NCI-H226 (cell line): ENCODE data around the gene ETDC.
"Not testable (repeated sequence)": the region's sequence is repeated elsewhere in the genome, so short reads cannot be mapped to it uniquely, and the experiment has no call there.

Source experiments
- DNase-seq: peaks from one replicate; pipeline ENCODE4 v3.0.0-alpha.2; 2015

Gene ETDC

DNA sequence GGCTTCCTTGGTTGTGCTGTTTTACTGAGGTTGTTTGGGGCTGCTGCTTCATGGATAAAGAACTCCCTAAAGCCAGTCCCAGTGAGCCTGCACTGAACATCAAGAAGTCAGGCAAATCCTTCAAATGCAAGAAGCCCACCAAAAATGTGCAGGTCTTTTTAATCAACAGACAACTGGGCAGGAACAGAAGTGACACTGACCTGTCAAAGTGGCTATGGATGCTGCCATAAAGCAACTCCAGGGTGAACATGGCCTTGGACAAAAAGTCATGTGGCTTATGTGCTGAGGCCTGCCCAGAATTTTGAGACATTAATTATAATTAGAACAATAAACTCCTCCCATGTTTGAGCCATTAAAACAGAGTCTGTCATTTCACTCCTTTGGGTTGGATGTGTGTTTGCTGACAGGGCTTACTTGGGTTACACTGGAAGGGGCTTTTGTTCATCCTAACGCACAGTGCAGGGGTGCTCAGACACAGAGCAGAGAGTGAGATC, at the start of gene ETDC:
Gene ETDC (plus strand): TSS at position 51 of the 494 bp plus-strand sequence. CDS start 0 bp downstream, at position 51.
- DNase-seq: no peak

DNA sequence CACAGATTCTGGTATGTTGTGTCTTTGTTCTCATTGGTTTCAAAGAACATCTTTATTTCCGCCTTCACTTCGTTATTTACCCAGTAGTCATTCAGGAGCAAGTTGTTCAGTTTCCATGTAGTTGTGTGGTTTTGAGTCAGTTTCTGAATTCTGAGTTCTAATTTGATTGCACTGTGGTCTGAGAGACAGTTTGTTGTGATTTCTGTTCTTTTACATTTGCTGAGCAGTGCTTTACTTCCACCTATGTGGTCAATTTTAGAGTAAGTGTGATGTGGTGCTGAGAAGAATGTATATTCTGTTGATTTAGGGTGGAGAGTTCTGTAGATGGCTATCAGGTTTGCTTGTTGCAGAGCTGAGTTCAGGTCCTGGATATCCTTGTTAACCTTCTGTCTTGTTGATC, 48.3 kb upstream of the ETDC start:
- not testable (repeated sequence) for DNase-seq

DNA sequence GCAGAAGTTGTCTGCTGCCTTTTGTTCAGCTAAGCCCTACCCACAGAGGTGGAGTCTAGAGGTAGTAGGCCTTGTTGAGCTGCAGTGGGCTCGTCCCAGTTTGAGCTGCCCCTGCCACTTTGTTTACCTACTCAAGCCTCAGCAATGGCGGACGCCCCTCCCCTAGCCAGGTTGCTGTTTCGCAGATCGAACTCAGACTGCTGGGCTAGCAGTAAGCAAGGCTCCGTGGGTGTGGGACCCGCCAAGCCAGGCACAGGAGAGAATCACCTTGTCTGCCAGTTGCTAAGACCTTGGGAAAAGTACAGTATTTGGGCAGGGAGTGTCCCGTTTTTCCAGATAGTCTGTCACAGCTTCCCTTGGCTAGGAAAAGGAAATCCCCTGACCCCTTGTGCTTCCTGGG, 45.9 kb upstream of the ETDC start:
- DNase-seq: not testable (repeated sequence)

DNA sequence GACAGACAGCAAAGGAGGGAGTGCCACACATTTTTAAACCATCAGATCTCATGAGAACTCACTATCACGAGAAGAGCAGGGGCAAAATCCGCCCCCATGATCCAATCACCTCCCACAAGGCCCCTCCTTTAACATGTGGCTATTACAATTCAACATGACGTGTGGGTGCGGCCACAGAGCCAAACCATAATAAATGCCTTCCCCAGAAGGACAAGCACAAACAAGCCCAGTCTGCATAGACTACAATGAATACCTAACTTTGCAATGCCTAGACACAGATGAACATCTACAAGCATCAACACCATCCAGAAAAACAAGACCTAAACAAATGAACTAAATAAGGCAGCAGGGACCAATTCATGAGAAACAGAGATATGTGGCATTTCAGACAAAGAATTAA, 45.1 kb upstream of the ETDC start:
- no peak for DNase-seq

DNA sequence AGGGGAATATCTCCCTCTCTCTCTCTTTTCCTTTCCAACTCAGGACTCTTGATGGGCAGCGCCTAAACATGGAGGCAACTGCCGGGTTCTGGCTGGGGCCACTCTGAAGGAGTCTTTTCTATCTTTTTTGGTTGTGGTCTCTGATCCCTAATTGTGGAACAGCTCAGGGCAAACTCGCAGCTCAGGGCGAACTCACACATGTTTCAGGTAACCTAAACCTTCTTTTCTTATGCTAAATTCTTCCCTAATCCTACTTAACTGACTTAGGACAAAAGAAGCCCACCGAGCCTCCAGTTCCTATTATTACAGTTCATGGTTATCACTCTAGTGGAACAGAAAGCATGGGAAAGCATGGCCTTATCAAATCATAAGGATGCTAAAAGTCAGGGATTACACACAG, 36.1 kb upstream of the ETDC start:
- no peak for DNase-seq

DNA sequence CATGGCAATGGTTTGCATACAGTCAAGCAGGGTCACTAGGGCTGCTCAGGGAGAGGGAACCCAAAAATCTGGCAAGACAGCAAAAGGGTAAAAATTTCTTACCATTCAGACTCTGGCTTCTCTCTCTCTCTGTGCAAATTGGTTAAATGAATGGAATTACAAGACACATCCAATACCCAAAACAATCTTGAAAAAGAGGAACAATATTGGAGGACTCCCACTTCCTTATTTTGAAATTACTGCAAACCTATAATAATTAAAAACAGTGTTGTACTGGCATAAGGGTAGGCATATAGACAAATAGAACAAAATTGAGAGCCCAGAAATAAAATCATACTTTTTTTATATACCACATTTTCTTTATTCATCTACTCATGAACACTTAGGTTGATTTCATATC, 33.3 kb upstream of the ETDC start:
- DNase-seq: no peak

DNA sequence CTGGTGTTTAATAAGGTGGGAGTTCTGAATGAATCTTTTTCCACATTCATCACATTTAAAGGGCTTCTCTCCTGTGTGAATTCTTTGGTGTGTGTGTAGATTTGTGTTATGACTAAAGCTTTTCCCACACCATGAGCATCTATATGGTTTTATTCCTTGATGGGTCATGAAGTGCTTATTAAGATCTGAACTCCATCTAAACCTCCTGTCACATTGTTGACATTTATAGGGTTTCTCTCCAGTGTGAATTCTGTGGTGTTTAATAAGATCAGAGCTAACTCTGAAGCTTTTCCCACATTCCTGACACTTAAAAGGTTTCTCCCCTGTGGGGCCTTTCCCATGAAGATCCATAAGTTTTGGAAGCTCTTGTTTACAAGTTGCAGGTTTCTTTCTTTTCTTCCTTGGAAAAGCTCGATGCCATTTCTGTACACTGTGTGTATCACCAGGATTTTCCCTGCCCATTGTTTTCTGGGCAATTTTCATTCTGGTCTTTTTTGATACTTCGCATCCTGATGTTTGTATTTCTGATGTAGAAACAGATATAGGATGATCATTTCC, 21.9 kb upstream of the ETDC start:
- no peak for DNase-seq

DNA sequence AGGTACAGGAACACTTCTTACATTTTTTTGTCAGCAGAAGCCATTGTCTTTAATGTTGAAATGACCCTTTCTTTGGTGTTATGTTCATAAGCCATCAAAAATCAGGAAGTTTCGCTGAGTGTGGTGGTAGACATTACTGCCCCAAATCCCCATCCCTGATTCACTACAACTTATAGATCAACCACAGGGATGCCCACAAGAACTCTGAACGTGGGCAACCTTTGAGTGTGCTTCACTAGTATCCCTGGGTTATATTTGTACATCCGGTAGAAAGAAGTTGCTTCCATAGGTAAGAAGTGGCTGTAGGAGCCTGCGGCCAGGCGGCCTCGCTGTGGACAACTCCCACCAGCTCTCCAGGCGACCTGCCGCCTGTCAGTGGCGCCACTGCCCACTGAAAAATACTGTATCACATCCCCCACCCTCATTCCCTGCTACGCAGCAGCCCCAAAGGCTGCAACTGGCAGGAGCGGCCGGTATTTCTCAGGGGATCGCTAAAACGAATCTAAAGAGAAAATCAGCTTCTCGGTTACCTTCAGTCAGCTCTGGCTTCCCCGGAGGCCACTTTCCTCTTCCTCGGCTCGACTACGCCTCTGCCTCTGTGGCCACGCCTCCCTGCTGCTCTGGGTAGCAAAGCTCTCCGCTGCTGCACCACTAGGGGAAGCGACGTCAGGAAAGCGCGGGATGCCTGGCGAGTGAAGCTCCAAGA, 13.9 kb upstream of the ETDC start:
- DNase-seq: no peak

DNA sequence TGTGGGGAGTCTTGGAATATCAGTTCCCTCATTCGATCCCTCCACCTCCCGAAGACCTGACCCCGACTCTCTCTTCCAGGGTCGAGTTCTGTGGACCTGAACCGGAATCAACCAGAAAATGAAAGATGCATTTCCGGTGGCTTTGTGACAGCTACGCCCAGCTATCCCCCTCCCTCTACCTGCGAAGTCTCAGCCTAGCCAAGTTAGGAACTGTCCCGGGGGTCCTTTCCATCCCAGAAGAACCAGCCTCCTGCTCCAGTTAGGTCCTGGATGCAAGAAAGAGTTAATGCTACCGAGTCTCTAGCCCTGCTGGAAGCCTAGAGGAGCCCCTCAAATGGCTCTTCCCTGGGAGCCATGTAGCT, 13.4 kb upstream of the ETDC start:
- DNase-seq: no peak

DNA sequence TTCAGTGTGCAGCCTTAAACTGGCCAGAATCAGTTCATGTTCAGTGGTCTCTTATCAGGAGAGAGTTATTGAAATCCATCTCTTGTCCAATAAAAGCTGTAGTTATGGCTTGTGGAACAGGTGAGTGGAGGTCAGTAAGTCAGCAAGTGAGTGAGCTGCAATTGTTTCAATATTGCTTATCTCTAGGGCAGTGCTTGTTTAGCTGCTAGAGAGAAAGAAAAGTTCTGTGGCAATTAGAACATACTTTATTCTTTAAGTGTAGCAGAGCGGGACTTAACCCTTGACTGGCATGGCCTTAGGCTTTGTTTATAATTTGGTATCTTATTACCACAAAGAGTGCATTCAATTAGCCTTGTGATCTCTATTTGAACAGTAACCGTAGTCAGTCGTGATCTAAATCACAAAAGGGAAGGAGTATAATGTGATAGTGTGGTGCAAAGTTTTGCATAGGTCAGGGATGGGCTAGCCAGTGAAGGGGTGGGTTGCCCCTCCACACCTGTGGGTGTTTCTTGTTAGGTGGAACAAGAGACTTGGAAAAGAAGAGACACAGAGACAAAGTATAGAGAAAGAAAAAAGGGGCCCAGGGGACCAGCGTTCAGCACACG, 6.9 kb upstream of the ETDC start:
- no peak for DNase-seq

DNA sequence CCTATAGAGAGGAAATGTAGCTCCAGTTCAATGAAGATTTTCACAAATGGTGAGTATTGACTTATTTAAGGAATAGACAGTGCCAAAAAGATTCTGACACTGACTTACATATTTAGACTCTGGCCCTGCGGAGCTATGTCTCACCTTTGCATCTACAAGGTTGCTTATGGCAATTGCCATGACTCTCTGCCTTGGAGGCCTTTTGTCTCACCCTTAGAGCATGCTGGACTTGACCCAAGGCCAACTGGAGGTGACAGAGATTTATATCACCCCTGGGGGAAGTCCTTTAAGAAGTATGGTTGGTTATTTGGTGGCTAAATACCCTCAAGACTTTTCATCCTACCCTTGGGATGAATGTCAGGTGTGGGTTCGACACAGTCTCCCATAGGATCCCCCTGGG, 4.5 kb upstream of the ETDC start:
- no peak for DNase-seq

DNA sequence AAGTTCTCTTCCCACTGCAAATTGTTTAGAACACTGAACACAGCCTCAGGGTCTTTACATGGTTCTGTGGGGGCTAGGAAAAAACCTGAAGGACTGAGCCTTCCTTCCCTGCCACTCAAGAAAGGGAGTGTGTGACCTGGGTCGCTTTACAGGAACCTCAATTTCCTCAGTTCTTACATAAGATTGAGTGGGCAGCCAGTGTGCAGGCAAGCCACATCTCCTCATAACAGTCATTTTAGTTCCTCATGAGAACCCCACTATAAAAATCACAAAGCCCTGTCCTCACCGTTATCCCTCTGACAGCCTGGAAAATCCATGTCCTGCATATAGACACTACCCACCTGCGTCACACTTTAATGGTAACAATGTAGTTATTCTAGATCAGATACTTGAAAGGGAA, 2.1 kb upstream of the ETDC start:
- DNase-seq: no peak

DNA sequence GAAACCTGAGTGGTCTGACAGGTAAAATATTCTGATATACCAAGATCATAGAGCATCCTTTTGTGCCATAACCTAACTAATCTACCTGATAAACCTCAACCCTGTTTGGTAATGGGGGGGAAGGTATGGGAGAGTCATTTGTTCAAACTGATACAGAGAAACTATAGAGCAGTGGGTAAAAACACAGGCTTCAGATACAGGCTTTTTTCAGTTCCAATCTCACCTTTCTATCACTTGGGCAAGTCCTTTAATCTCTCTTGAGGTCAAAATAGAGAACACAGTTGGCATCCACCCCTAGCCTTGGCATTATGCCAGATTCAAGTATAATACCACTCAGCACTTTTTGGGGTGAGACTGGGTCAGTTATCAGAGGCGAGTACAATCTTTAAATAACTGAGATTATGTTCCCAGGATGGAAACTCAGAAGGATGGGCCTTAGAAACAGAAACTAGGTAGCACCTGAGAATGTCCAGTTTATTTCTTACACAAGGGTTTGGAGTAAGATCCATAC, 880 bp upstream of the ETDC start:
- DNase-seq: no peak

DNA sequence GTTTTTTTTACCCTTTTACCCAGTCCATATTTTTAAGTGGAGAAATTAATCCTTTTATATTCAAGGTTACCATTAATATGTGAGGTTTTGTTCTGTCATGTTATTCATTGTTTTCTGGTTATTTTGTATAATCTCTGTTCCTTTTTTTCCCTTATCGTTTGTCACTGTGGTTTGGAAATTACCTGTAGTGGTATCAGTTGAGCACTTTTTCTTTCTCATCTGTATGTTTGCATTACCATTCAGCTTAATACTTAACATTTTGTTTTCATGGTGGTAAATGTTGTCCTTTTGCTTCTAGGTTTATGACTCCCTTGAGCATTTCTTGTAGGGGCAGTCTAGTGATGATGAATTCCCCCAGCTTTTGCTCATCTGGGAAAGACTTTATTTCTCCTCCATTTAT, 6.6 kb downstream of the ETDC start:
- DNase-seq: no peak

DNA sequence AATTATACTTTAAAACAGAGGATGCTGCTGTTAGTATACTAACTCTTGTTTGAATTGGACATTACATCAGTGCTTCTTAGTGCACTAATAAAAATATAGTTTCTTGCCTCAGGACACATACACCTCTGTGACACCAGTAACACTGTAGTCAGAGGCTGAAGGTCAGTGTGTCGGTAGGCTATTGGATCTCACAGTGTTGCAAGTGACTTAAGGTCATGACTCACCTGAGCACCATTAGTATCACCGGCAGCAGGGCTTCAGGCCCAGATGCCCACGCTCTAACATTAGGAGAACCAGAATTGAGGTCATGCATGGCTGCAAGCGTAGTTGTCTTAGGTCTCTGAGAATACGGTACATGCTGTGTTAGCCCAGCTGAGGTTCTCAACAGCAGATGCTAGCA, 15.2 kb downstream of the ETDC start:
- no peak for DNase-seq

DNA sequence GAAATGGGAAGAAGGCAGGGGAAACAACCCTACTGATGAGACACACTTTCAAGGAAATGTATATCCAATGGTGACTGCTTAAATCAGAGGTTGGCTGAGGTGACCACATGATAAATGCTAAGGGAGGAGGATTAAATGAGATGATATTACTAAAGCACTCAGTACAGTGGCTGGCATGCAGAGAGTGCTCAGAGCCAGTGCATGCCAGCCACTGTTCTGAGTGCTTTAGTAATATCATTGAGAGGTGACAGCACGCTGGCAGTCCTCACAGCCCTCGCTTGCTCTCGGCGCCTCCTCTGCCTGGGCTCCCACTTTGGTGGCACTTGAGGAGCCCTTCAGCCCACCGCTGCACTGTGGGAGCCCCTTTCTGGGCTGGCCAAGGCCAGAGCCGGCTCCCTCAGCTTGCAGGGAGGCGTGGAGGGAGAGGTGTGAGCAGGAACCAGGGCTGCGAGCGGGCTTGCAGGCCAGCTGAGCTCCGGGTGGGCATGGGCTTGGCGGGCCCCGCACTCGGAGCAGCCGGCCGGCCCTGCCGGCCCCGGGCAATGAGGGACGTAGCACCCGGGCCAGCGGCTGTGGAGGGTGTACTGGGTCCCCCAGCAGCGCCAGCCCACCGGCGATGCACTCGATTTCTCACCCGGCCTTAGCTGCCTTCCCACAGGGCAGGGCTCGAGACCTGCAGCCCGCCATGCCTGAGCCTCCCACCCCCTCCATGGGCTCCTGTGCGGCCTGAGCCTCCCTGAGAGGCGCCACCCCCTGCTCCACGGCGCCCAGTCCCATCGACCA, 15.9 kb downstream of the ETDC start:
- DNase-seq: not testable (repeated sequence)

DNA sequence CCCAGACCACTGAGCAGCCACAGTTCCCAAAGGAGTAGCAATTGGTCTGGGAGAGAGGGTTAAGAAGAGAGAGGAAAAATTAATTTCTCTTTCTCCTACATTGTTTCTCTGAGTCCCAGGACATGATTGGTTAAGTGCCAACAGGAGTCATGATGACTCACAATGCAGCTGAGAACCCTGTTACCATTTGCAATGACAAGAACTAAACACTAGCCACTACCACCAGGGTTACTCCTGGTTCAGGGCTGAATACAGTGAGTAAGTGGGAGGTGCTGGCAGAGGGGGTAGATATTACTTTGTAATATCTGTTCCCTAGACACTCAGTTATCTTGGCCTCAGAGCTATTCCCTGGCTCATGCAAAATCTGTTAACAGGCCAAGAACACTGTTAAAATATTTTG, 18.0 kb downstream of the ETDC start:
- peak; percentile 78 for DNase-seq

DNA sequence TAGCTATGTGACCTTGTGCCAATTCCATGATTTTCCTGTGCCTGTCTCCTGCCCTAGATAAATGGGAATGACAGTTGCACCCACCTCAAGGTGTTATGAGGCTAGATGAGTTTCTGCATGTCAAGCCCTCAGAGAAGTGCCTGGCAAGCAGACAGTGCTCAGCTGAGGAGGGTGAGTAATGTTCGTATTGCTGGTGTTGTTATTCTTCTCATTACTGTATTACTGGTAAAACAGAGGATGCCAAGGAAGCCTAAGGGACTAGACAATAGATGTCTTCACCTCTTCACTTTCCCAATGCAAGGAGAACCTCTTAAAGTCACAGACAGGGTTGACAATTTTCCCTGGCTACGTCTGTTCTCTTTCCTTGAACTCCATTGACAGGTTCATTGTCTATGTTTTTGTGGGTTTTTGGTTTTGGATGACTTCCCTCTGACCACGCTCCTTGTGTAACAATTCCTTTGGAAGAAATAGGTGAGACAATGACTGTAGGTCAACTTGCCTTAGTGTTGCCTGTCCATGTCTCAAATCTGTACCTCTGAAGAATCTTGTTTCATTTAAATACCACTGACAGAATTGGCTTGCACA, 19.2 kb downstream of the ETDC start:
- DNase-seq: no peak

DNA sequence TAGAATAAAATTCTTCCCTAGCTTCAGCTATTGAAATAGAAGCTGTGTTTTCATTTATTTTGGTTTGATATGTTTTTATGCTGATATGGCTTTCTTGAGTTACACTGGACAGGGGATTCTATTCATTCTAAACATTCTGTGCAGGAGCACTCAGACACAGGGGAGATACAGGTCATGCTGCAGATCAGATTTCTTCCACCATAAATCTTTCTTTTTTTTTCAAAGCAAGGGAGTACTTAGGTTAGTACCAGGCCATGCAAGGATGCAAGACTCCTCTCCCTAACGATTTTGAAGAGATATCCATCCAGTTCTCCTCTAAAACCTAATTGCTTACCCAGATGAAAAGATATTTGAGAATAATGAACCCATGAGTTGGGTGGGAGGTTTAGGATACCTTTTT, 21.4 kb downstream of the ETDC start:
- no peak for DNase-seq

DNA sequence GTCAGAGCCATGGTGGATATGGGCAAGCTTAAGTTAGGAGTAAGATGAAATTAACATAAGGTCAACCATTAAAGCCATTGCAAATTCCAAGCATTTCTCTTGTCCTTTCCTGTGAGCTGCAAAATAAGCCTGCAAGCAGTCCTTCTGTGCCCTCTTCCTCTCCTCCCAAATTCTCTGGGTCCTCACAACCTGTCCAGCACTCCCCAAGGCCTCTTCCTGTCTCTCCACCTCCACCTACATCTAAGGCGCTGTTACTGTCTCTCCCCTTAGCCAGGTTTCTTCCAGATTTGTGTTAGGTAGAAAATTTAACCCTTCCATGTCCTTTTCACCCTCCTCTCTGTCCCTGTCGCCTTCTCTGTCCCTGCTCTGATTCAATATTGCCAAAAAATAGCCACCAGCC, 22.2 kb downstream of the ETDC start:
- DNase-seq: no peak

DNA sequence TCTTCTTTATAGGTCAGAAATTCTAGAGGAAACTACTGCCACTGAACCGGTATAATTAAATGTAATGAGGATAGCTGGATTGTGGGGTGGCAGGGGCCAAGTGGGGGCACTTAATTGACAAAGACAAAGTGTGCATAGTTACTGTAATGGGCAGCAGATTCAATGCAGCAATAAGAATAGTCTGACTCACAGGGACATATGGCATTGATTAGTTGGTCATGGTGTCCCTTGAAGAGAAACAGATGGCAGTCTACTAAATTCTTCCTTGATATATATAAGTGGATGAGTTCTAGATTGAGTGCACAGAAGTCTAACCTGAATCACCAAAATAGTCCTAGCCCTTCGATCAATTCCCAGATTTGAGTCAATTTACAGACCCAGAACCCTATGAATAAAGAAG, 31.6 kb downstream of the ETDC start:
- DNase-seq: no peak

DNA sequence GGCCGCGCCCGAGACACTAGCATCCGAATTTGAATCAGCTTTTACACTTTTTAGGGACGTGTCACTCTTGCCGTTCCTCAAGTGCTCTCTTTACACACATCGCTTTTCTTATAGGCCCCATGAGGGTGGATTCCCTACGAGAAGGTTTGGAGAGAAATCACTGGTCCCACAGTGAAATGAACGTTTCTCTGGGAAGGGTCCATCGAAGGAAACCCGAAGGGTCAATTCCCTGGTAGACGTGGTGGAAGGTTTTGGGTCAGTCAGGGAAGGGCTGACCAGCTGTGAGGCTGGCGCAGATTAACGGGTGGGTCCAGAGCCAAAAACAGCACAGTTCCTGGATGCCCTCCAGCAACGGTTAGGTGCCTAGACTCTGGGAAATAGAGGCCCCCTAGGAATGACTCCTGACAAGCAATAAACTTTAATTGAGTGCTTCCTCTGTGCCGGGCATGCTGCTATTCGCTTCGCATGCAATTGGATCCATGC, 35.9 kb downstream of the ETDC start:
- no peak for DNase-seq

DNA sequence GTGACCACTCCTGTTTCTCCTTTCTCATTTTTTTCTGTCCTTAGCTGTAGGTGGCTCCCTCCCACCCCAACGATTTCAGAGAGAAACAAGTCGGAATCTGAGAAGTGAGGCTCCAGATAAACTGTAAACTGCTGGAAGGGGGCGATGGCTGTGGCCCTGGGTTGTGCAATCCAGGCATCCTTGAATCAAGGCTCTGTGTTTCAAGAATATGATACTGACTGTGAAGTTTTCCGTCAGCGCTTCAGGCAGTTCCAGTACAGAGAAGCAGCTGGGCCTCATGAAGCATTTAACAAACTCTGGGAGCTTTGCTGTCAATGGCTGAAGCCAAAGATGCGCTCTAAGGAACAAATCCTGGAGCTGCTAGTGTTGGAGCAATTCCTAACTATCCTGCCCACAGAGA, 37.7 kb downstream of the ETDC start:
- DNase-seq: no peak
